Smooth muscle cell (in vitro differentiated cells): ENCODE measurements around the gene TFAP2C. TPM values are rescaled to one million over a fixed set of nuclear protein-coding genes. Genes with fewer than 3 reads are reported as not detected.

Experiments used
- DNase-seq: peaks from one replicate; lab custom pipeline; 2025; ENCODE audit not compliant: unreplicated experiment; lab: John Stamatoyannopoulos, UW
- H2AFZ ChIP-seq: fragments of 200-600 bp; sonication (generic); 2 replicates; pipeline ENCODE4 v1.6.0; 2016; ENCODE audit warnings: antibody characterized with exemption, low read depth, mild to moderate bottlenecking
- H3F3A ChIP-seq: fragments of 200-600 bp; sonication (generic); 2 replicates; pipeline ENCODE4 v1.6.0; 2017; ENCODE audit warnings: antibody characterized with exemption, low read depth
- H3K27ac ChIP-seq: fragments of 200-600 bp; sonication (generic); 2 replicates; pipeline ENCODE4 v1.5.1; 2016; ENCODE audit warnings: low read depth, mild to moderate bottlenecking
- H3K27me3 ChIP-seq: fragments of 200-600 bp; sonication (generic); 2 replicates; pipeline ENCODE4 v1.6.1; 2016; ENCODE audit warnings: low read depth, mild to moderate bottlenecking
- H3K36me3 ChIP-seq: fragments of 200-600 bp; sonication (generic); 2 replicates; pipeline ENCODE4 v1.5.1; 2016; ENCODE audit warnings: low read depth
- H3K4me1 ChIP-seq: fragments of 200-600 bp; sonication (generic); 2 replicates; pipeline ENCODE4 v1.5.1; 2016; ENCODE audit warnings: low read depth
- H3K4me2 ChIP-seq: fragments of 200-600 bp; sonication (generic); 2 replicates; pipeline ENCODE4 v1.6.0; 2016; ENCODE audit warnings: mild to moderate bottlenecking
- H3K4me3 ChIP-seq: fragments of 200-600 bp; sonication (generic); 2 replicates; pipeline ENCODE4 v1.5.1; 2016; ENCODE audit warnings: mild to moderate bottlenecking
- H3K79me2 ChIP-seq: fragments of 200-600 bp; sonication (generic); 2 replicates; pipeline ENCODE4 v1.6.0; 2016; ENCODE audit warnings: low read depth, mild to moderate bottlenecking
- H3K9ac ChIP-seq: fragments of 200-600 bp; sonication (generic); 2 replicates; pipeline ENCODE4 v1.6.0; 2016; ENCODE audit warnings: low read depth
- H3K9me3 ChIP-seq: fragments of 200-600 bp; sonication (generic); replicated peaks from 2 replicates; pipeline ENCODE4 v1.5.1; 2016; ENCODE audit warnings: low read depth
- H4K20me1 ChIP-seq: fragments of 200-600 bp; sonication (generic); 2 replicates; pipeline ENCODE4 v1.6.0; 2016; ENCODE audit warnings: low read depth
- CTCF ChIP-seq: fragments of 200-600 bp; sonication (generic); IDR thresholded peaks from 2 replicates; pipeline ENCODE4 v1.5.1; 2017; ENCODE audit warnings: borderline replicate concordance, mild to moderate bottlenecking, antibody characterized with exemption; ENCODE audit not compliant: insufficient read depth, poor library complexity, severe bottlenecking
- WGBS: methylation state at CpG from one replicate; pipeline ENCODE4 v1.1.7; 2016; ENCODE audit warnings: low lambda C conversion rate; 5-methylcytosine and 5-hydroxymethylcytosine counted together
- polyA plus RNA-seq: library from polyadenylated mRNA; unstranded; fragments of >200 nt; fragmentation: Nextera tagmentation; extraction: Ambion mirVana; gene quantifications from 2 replicates; pipeline ENCODE4 v1.2.1, GENCODE V29; 2016
- total RNA-seq: library from RNA; depleted of rRNA; stranded (reverse); fragments of >200 nt; gene quantifications from 2 replicates; pipeline ENCODE4 v1.2.3, GENCODE V29; 2014

TFAP2C gene
- total and polyA plus RNA-seq, 2 experiments from 2014 or later: 2.5 to 5.8 TPM

DNA sequence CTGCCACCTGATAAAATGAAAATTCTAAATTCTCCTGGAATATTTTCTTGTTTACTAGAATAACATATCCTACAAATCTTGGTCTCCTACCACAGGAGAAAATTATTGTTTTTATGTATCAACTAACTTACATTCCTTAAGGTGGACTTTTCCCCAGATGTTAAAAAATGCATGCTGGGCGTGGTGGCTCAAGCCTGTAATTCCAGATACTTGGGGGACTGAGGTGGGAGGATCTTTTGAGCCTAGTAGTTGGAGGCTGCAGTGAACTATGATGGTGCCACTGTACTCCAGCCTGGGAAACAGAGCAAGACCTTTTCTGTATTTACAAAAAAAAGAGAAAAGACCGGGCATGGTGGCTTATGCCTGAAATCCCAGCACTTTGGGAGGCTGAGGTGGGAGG is 27.9 kb upstream of the TFAP2C start:
- no peak overlapping the region for H3K27ac ChIP-seq
- H3F3A ChIP-seq: no peaks in the 10 kb centered on the region
- no peak overlapping the region for H3K9ac ChIP-seq
- no peak overlapping the region for H2AFZ ChIP-seq
- H3K9me3 ChIP-seq: no peaks in the 10 kb centered on the region
- H3K36me3 ChIP-seq: no peaks in the 10 kb centered on the region
- H3K4me1 ChIP-seq: no peaks in the 10 kb centered on the region
- H3K27me3 ChIP-seq: no peaks in the 10 kb centered on the region
- no peak for TF ChIP-seq CTCF
- WGBS: 81% methylated on average over 2 of the region's 2 CpGs
- no peak overlapping the region for H3K4me3 ChIP-seq
- no peak overlapping the region for H3K4me2 ChIP-seq
- no peak for DNase-seq
- H3K79me2 ChIP-seq: no peaks in the 10 kb centered on the region
- H4K20me1 ChIP-seq: no peaks in the 10 kb centered on the region

DNA sequence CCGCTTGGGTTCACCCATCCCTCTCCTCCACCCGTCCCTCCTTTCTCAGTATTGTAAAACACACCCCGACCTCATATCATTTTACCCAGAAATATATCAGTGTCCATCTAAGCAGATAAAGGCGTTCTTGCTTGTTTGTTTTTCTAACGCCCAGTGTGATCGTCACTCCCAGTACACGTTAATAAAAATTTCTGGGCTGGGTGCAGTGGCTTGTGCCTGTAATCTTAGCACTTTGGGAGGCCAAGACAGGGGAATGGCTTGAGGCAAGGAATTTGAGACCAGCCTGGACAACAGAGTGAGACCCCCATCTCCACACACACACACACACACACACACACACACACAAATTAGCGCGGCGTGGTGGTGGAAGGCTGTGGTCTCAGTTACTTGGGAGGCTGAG is 24.4 kb upstream of the TFAP2C start:
- Histone ChIP-seq H3K9me3 (no peaks in the 10 kb centered on the region), H3K79me2 (no peaks in the 10 kb centered on the region)

DNA sequence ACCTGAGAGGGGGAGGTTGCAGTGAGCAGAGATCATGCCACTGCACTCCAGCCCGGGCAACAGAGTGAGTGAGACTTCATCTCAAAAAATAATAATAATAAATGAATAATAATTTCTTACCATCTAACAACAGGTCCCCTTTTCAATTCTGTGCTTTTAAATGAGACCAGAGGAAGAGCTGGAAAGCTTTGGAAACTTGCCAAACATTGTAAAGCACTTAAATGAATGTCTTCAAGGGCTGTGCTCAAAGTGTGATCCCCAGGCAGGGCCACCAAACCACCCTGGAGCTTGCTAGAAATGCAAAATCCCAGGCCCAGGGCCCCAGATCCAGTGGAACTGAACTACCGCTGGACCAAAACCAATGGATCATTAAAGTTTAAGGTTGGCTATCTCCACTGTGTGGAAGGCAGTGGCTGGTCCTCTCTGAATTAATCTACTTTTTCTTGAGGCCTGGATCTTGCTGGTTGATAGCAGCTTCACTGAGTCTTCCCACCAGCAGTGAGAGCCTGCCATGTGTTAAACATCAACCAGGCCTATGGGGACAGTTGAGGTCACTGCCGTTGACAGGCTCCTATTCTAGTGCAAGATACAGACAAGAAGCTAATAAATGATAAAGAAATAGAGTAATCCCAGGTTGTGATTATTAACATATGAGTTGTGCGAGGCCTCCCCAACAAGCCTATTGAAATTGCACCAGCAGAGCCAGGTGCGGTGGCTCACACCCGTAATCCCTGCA is 23.7 kb upstream of the TFAP2C start:
- no peaks in the 10 kb centered on the region for H3K79me2 ChIP-seq
- H3K27ac ChIP-seq: no peak overlapping the region
- H3K27me3 ChIP-seq: no peaks in the 10 kb centered on the region
- H3K9me3 ChIP-seq: no peaks in the 10 kb centered on the region
- H3K9ac ChIP-seq: no peak overlapping the region
- H3K36me3 ChIP-seq: no peaks in the 10 kb centered on the region
- no peak for TF ChIP-seq CTCF
- H2AFZ ChIP-seq: no peak overlapping the region
- H3K4me3 ChIP-seq: no peak overlapping the region
- 91% methylated on average over 6 of the region's 6 CpGs for WGBS
- H3K4me1 ChIP-seq: no peaks in the 10 kb centered on the region
- no peaks in the 10 kb centered on the region for H4K20me1 ChIP-seq
- no peak for DNase-seq
- H3K4me2 ChIP-seq: no peak overlapping the region
- H3F3A ChIP-seq: no peaks in the 10 kb centered on the region

More for the DNA sequence above, 24.4 kb upstream of the TFAP2C start:
- Histone ChIP-seq H3K27me3 (no peaks in the 10 kb centered on the region), H3K4me1 (no peaks in the 10 kb centered on the region), H3K4me3 (no peak overlapping the region), H3F3A (no peaks in the 10 kb centered on the region), H3K27ac (no peak overlapping the region), H4K20me1 (no peaks in the 10 kb centered on the region), H2AFZ (no peak overlapping the region), H3K36me3 (no peaks in the 10 kb centered on the region), H3K4me2 (no peak overlapping the region), H3K9ac (no peak overlapping the region)
- DNase-seq: no peak
- TF ChIP-seq CTCF: no peak
- 93% methylated on average over 10 of the region's 10 CpGs for whole genome bisulfite sequencing
